Measurements from ENCODE around the gene ACTRT2.

DNA sequence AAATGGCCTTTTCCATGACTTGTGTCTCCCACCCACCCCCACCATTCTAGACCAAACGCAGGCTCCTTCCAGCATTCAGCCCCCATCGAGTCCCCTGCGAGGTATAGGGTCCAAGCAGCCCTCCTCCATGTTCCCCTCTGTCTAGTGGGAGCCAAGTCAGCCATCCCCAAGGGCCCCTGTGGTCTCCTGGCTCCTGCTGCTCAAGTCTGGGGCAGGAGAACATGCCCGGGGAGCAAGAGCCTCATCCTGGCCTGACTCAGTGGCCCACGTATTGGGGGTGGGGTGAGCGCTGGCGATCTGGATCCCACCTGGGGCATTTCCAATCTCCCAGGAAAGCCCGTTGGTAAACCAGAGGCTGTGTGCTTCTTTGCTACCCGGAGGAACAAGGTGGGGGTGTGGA lies 43.6 kb downstream of the ACTRT2 start:
- TF ChIP-seq, protein P1, sequence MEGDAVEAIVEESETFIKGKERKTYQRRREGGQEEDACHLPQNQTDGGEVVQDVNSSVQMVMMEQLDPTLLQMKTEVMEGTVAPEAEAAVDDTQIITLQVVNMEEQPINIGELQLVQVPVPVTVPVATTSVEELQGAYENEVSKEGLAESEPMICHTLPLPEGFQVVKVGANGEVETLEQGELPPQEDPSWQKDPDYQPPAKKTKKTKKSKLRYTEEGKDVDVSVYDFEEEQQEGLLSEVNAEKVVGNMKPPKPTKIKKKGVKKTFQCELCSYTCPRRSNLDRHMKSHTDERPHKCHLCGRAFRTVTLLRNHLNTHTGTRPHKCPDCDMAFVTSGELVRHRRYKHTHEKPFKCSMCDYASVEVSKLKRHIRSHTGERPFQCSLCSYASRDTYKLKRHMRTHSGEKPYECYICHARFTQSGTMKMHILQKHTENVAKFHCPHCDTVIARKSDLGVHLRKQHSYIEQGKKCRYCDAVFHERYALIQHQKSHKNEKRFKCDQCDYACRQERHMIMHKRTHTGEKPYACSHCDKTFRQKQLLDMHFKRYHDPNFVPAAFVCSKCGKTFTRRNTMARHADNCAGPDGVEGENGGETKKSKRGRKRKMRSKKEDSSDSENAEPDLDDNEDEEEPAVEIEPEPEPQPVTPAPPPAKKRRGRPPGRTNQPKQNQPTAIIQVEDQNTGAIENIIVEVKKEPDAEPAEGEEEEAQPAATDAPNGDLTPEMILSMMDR (IDR thresholded peaks at IDR 0.05) = no peak
- TF ChIP-seq POLR2AphosphoS5 (IDR thresholded peaks at IDR 0.05) (no peak), EP300 (IDR thresholded peaks at IDR 0.05) (no peak)

All from esophagus muscularis mucosa (tissue), 4 donors.